Measurements from ENCODE around the gene NPAS3.

Gene NPAS3

DNA sequence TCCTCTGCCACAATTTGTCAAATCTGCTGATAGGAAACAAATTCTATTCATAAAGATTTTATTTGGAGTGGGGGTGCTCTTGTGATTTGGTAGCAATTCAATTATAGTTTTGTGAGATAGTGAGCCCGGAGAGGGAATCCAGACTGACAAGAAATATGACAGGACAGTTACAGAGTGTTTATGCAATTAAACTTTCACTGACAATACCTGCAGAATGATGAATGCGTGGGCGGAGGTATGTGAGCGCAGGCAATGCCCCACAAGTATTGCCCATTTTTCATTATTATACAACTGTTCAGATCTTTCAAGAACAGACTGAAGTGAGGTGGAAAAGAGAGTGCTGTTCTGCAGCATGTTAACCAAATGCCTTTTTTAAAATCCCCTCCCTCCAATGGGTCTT lies 753.2 kb downstream of the NPAS3 start:
- DNase-seq, result no peak

DNA sequence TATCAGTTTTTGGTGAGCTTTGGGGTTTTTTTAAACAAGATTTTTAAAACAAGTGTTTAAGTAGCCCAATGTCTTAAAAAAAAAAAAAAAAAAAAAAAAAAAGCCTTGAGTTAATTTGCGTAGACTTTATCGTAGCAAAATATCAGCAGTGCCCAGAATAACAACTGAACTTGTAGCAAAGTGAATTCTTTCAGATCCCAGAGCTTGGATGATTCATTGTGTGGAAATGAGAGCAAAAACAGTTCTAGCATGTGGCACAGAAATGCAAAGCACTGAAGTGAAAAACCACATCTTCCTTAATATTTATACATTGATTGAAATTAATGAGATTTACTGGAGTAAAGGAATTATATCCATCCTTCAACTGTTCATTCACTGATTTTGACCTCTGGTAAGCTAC lies 754.1 kb downstream of the NPAS3 start:
- DNase-seq, result no peak

DNA sequence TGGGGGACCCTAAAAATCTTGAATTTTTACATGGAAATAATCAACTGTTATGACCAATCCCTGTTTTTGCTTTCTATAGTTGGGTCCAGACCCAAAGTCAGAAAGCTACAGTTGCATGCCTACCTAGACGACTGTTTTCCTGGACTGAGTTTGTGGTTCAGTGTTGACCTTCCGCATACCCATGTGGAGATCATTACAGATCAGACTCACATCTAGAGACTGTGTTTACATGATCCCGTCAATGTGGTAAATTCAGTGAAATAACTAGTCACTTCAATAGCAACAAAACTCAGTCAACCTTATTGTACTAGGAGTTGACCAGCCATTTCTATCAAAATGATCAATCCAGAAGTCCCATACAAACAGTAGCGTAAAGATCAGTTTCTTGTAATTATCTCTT lies 754.6 kb downstream of the NPAS3 start:
- no peak for DNase-seq

DNA sequence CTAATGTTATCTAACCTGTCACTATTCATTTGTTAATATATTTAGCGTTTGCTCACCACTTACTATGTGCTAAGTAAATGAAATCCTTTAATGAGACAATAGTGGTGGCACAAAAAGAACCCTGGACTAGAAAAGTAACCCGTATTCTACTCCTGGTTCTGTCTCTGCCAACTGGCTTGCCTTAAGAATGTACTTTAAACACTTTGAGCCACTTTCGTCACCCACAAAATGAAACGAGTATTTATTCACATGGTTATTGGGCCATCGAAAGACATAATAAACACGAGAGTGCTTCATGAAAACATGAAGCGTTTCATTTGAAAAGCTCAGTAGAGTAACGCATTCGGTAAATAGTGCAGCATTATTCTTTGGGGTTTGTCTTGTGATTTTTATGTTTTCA lies 757.5 kb downstream of the NPAS3 start:
- DNase-seq, result no peak

DNA sequence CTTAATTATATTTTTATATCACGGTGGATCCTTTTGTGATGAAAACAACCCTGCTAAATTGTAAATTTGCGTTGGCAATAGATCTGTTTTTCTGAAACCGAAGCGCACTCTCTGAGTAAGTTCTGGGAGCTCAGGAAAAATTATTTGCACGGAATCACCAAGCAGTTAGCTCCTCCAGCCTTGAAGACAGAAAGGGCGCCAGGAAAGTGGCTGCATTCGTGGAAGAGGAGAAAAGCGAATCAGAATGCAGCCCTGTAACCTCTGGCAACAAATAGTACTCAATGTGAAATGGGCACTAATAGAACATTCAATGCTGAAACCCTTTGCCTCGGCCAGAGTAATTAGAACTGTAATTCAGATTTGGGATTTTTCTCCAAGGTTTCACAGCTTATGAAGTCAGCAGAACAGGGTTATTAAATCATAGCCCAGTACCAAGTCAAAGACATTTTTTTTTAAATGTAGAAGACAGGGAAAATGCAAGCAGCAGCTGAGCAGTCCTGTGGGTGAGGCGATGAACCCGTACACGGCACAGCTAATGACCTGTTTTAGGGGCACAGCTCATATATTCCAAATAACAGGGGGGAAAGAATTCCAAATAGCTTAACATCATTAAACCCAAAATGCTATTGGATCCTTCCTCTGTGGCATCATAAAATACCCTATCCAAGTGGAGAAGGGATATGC lies 760.8 kb downstream of the NPAS3 start:
- no peak for DNase-seq

DNA sequence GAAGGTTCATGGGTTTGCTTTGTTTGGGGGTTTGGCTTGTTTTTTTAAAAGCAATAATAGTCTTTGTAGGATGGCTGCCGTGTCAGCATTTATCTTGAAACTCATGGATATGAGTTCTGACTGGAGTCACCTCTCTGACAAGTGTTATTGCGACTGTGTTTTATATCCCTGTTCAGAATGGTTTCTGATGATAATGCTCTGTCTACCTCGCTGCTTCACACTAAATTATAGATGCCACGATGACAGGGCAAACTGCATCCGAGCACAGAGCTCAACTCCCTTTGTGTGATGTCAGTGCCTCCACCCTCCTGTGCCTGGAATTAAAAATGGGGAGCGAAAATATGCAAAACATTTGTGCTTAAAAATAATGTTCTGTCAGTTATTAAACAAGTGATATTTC lies 761.4 kb downstream of the NPAS3 start:
- no peak for DNase-seq

DNA sequence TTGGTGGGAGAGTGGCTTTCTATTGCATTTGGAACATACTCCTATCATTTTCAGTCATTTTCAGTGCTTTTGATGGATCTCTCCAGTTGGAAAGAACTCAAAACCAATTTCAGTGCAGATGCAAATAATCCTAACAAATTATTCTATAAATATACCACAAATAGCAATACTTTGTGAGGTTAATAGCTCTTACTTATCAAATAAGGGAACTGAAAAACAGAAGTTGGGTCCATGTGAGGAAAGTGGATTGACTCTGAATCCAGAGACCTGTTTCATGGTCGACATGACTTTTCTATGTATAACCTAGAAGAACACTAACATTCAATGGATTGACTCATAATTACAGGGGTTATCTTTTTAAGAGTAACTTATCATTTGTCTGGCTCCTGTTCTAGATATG lies 763.6 kb downstream of the NPAS3 start:
- no peak for DNase-seq

DNA sequence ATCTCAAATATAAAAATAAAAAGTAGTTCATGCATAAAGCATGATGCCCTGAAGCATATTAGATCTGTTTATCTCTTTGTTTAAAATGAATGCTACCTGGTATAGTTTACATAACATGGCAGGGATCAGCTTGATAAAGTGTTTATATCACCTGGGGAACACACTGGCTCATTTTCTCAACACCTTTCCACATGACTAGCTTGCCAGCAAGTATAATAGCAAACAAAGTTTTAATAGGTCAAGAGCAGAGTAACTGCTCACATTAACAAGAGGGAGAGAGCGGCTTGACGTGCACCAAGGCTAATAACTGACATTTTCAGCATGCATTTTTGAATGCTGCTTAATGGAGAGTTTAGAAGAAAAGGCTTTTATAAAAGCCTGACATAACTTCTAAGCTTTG lies 765.8 kb downstream of the NPAS3 start:
- no peak for DNase-seq

DNA sequence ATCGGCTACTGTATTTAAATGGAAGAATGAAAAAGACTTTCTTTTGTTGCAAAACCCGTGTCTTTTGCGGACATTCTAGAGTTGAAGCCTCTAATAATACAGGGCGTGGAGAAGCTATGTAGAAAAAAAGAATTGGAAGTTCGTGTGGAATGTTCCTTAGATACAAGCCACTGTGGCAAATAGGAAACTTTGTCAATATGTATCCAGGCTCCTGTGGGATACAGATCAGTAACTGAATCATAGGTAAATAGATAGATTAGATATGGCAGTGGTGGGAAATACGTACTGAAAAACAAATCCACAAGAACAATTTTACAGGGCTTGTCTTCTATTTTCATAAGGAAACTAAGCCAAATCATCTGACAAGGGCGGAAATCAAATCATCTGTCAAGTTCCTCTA lies 766.8 kb downstream of the NPAS3 start:
- no peak for DNase-seq

DNA sequence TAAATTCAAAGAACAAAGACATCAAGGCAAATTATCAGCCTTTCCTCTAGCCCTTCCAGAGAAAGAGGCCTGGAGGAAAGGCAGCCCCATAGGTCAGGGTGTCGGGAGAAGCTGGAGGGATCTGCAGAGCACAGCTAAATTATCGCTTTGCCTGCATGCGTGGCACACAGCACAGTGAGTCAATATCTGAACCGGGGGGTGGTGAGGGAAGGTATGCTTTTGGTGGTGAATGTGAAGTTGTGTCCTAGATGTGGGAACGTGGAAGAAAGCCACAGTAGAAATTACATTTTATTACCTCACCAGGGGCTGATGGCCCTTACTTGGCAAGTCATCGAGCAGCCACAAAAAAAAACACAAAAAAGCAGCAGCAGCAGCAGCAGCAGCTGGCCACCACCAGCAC lies 769.0 kb downstream of the NPAS3 start:
- DNase-seq, result no peak

DNA sequence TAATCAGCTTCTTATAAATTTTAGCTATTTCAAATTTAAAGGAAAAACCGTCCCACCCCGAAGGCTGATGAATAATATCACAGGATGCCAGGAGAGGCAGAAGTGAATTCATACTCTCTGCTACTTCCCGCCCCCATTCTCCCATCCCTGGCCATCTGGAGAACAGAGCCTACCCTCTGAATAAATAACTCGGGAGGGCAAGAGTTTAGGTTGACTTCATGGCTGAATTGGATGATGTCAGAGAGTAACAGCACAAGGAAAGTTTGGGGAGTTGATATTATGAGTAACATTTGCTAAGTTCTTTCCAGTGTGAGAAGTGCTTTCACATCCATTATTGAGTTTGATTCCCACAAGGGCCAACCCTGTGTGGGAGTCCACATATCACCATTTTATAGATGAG lies 770.6 kb downstream of the NPAS3 start:
- DNase-seq, result no peak

DNA sequence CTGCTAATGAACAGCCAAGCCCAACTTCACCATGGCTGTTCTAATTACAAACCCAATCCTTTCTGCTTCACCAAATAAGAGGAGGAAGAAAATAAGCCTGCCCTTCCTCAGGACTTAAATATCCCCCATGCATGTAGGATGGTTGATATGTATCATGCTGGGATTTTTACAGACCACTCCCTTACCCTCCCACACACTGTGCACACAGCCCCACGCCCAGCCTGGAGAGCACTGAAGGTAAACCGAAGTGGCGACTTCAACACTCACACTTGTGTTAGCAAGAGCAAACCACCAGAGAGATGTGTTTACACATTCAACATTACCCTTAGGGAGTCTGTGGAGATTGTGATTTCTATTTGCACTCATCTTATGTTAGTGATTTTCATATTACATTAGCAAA lies 771.0 kb downstream of the NPAS3 start:
- DNase-seq, result no peak

DNA sequence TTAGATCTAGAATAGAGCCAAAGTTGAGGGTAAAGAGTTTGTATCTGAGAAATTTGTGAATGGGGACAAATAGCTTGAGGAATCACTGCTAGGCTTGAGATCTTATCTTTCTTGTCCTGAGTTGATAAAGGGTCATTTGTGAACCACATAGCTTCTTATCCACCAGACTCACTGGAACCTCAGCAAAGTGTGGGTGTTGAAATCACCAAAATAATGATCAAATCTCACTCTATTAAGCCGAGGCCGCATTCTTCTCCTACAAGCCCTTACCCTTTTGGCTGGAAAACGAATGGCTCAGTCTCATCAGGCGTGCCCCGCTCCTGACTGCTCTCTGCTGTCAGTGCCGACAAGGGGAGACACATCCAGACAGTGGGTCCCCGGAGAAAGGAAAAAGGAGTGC lies 771.6 kb downstream of the NPAS3 start:
- no peak for DNase-seq

DNA sequence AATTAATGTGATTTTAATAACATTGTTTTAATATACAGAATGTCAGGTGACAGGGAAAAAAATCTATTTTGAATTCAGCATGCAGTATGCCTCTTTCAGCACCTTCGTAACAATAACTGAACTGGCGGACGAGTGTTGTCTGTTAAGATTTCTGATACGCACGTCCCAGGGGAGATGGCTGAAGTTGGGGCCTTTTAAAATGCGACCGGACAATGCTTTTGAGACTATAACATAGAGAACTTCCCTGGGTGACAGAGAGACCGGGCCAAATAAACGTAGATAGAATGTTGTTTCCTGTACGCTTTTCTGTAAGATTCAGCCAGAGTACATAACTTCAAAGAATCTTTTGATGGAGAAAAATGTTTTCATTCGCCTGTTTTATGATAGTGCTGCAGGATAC lies 772.5 kb downstream of the NPAS3 start:
- no peak for DNase-seq

DNA sequence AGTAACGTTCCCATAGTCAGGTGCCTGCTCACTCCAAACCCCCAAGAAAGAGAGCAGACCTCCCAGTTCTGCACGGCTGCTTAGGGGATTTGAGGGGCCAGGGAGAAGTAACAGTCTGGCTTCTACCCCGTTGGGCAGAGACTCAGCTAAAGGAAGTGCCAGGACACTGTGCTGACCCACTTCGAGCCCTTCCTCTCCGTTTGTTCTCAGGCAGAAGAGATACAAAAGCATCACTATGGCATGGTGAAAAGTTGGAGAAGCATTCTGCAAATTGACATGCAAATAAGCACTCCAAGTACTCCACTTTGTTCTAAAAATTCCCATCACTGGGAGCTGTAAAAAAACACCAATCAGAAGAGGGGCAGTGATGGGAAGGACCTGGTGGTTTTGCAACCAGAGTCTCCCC lies 773.1 kb downstream of the NPAS3 start:
- no peak for DNase-seq

DNA sequence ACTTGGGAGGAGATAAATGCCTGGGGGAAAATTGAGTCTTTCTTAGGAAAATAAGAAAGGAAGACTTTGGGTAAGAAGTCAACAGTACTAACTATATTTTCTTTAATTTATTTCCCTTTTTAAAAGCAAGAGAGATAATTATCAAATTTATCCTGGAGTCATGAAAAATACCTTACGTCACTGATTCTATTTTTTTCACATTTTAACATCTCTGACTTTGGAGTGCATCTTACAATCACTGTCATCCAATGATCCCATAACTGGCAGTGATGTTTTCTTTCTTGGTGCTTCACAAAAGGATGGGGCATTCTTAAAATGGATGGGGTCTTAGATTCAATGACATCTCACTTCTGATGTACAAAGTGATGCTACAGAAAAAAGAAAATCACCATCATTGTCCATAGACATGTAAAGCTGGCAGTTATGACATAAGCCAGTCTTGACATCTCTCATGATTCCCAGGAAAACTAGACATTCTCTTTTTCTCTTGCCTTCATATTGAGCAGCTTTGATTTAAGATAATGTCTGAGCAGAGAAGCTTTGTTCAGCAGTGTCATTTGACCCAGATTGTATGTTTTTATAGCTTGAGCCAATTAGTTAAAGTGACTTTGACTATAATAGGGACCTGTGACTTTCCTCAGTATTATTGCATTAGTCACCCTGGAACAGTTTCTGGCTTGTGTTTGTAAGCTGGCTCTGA lies 776.0 kb downstream of the NPAS3 start:
- no peak for DNase-seq

DNA sequence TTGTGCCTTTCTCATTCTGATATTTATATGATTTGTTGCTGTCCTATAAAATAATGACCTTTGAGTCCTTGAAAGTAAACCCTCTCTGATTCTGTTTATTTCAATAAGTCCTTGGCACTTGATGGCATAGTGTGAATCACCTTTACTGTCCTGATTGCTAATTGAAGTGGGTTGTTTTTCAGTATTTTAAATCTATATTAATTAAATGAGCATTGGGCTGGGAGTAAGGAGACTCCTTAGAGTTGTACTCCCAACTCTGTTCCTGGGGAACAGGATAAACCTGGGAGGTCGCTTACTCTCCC lies 776.5 kb downstream of the NPAS3 start:
- no peak for DNase-seq

DNA sequence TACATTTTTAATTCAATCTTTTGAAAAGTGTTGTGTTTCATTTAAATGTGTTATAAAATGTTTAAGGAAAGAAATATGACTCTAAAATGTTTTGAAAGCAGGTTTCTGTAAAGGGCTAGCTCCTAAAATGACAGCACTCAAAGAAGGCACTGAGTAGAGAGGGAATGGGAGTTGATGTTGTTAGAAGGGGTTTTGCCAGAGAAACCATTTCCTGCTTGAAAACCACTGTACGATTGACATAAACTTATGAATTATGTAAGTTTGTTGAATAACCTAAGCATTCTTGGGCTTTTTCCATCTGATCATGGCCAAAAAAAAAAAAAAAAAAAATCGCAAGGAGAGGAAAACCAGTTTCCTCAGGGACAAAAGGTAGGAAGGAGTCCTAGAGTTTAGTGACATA lies 778.2 kb downstream of the NPAS3 start:
- no peak for DNase-seq

DNA sequence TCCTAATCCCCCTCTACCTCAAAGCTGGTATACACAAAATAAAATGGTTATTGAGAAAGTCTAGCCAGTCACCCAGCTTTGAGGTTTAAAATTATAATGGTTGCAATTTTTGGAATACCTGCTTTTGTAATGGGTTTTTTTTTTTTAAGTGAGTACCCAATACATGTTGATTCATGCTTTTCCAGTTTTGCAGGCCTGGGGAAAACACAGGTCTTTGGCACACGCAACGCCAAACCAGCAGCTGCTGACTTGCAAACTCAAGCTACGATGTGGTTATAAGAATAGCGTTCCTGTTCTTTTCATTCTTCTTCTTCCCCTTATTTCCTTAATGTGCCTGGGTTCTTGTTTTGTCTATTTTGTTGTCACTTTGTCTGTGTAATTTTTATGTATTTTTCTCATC lies 779.2 kb downstream of the NPAS3 start:
- no peak for DNase-seq

DNA sequence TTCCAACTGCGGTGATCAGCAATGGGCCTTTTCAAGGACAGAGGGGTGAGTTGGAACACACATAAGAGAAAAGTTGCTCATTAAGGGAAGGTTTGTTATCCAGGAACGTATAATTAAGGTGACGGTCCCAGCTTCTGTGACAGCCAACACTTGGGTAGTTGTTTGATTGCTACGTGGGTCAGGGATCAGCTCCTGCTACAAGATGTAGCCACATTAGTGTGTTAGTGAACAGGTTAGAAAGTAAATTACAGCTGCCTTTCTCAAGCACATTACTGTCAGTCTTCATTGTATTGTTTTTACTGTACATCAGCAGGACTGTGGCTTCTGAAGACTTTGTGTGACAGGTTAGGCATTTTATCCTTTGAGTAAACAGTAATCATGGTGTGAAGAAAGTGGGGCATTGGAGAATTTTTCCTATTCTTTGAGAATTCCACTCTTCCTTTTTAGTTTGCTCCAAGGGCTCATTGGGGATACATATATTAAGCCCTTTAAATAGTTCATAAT lies 781.7 kb downstream of the NPAS3 start:
- DNase-seq, result no peak

DNA sequence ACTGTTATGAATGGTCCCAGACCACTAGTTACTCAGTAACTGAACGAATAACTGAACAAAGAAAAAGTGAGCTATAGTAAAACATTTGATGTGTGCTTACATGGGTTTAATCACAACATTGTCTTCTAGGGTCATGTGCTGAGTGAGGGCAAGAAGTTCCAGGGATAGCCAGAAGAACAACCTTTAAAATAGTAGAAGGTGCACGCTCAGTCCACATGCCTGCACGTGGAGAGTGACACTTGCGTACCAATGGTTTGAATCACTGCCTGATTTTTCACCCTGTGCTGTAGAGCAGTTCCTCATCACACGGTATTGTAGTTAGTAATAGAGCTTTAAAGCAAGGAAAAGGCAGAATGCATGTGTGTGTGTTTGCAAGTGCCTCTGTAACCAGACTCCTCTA lies 788.0 kb downstream of the NPAS3 start:
- no peak for DNase-seq

DNA sequence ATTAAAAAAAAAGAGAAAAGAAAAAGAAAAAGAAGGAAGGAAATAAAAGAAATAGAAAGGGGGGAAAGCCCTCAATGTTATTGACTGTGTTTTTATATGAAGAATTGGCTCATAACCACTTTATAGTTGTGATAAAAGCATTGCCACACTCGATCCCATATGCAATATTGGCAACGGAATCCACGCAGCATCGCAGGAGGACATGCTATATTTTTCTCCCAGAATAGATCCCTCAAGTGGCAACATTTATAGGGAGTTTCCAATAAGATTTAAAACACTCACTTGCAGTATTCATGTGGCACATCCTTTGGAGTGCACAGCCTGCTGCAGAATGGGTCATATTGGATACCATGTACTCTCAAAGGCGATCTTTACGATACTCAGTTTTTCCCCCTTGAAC lies 788.9 kb downstream of the NPAS3 start:
- DNase-seq, result no peak

DNA sequence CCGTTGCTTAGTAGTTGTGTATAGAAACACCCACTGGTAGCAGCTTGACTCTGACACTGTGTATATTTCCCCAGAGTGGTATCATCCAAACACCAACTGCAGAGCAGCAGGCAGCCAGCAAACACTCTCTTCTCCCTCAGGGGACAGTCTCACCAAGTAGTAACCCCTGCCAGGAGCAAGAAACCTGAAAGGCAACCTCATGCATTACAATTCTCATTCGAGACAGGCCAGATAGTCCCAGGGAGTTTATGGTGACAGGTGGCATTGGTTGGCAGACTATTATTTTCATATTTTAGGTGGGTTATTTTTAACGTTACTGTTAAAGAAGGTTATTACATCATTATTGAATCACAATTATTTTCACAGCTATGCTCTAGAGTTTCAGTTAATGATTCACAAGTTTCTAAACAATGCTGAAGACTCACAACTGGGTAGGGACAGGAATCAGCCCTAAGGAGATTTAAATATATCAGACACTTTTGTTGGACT lies 789.4 kb downstream of the NPAS3 start:
- no peak for DNase-seq

DNA sequence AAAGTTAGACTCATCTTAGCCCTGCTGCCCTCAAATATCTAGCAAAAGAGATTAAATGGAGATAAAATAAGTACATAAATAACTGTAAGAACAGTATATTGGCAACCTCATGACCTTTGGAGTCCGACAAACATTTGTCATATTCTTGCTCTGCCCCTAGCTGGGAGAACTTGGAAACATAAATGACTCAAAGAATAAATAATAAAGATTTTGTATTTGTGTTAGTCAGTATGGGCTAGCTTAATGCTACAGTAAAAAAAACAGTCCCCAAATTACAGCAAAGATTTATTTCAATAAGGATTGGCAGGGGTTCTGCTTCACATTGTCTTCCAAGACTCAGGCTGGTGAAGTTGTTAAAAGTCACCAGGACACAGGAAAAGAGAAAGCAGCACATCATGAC lies 791.5 kb downstream of the NPAS3 start:
- no peak for DNase-seq

DNA sequence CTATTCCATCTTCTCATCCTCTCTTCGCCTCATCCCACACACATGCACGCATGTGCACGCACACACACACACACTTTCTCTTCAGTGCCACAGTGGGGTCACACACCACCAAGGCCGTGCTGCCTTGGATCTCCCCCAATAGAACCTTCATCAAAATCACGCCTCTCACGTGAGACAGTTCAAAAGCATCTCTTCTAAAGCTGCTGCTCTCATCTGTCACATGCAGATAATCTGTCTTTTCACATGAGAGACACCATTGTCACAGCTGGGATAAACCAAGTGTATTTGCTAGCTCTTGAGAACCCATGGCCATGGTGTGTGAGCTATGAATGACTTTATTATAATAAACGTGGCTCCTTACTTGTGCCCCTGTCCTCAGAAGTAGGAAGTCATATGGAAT lies 793.5 kb downstream of the NPAS3 start:
- no peak for DNase-seq

All from stimulated activated naive CD4-positive, alpha-beta T cell treated with Interleukin-2 at 50 U/mL for 16 hours (primary cell).